Lower leg skin (tissue), 3 donors: ENCODE results near the gene CTIF.

Experiments
- CTCF ChIP-seq, 3 donors: fragments of 450-650 bp; IDR thresholded peaks; one replicate each; pipeline ENCODE4 v1.5.1; 2016; ENCODE audit warnings: antibody characterized with exemption in 3 of 3, mild to moderate bottlenecking in 3 of 3, moderate library complexity in 2 of 3
- POLR2A ChIP-seq, 2 donors: fragments of 450-650 bp; IDR thresholded peaks; one replicate each; pipeline ENCODE4 v1.6.1; 2016 to 2017; ENCODE audit warnings: antibody characterized with exemption in 2 of 2, mild to moderate bottlenecking in 1 of 2, moderate library complexity in 1 of 2

- no peak for TF ChIP-seq CTCF (IDR thresholded peaks at IDR 0.05)
- no peak for TF ChIP-seq POLR2A (IDR thresholded peaks at IDR 0.05)
Observed at GRCh38 chr18:48803951-48804855, 265.4 kb downstream of the CTIF start.
